B cell (primary cell): Measurements from ENCODE around the gene C1orf116. TPM values are rescaled to one million over a fixed set of nuclear protein-coding genes. Genes with fewer than 3 reads are reported as not detected.

Experiments used
- ATAC-seq: fragments of 200-7000 bp; cut with Tn5 transposase; one replicate; pipeline ENCODE4 v1.10.0; 2021; ENCODE audit warnings: low read depth, mild to moderate bottlenecking, moderate number of reproducible peaks, moderate library complexity
- CTCF ChIA-PET: fragments of 350-600 bp; sonication (Branson Sonifier 250); formaldehyde crosslinking; loops from one replicate; lab custom pipeline; 2021; ENCODE audit warnings: antibody characterized with exemption, inconsistent platforms; lab: Charles Lee
- POLR2A ChIA-PET: fragments of 350-600 bp; sonication (Branson Sonifier 250); formaldehyde crosslinking; loops from one replicate; lab custom pipeline; 2021; ENCODE audit warnings: antibody characterized with exemption; lab: Charles Lee
- DNase-seq: peaks from one replicate; pipeline ENCODE4 v3.0.0; 2013
- H2AFZ ChIP-seq: 2 replicates; pipeline ENCODE4 v1.6.1; 2012; ENCODE audit warnings: mild to moderate bottlenecking, low read depth, low read length; ENCODE audit not compliant: insufficient read depth, poor library complexity, severe bottlenecking
- H3K27ac ChIP-seq, 2 donors: 1 replicate in 1 of 2; 2 replicates in 1 of 2; pipeline ENCODE4 v1.5.1; 2012 to 2013; ENCODE audit warnings: low read length in 2 of 2, mild to moderate bottlenecking in 2 of 2, moderate library complexity in 1 of 2
- H3K27me3 ChIP-seq, 4 experiments: fragments of 200-600 bp in 1 of 4; sonication (generic) in 1 of 4; replicated peaks in 1 of 4; 1 replicate in 2 of 4; 2 replicates in 2 of 4; pipeline versions ENCODE4 v1.6.1 to v1.7.0; 2013 to 2016; ENCODE audit warnings: low read length in 3 of 4, mild to moderate bottlenecking in 2 of 4, mixed read lengths in 1 of 4, moderate library complexity in 1 of 4; ENCODE audit not compliant: insufficient read depth in 4 of 4, control insufficient read depth in 3 of 4; ENCODE audit errors: control extremely low read depth in 1 of 4
- H3K36me3 ChIP-seq, 2 experiments: replicated peaks in 1 of 2; 1 replicate in 1 of 2; 2 replicates in 1 of 2; pipeline versions ENCODE4 v1.6.1 to v1.7.1; 2013; ENCODE audit warnings: low read length in 1 of 2; ENCODE audit not compliant: insufficient read depth in 2 of 2, control insufficient read depth in 1 of 2; ENCODE audit errors: control extremely low read depth in 1 of 2, extremely low read depth in 1 of 2
- H3K4me1 ChIP-seq, 2 donors: fragments of 200-600 bp in 1 of 2; sonication (generic) in 1 of 2; 1 replicate in 1 of 2; 2 replicates in 1 of 2; pipeline versions ENCODE4 v1.5.1 to v1.6.1; 2013 to 2017; ENCODE audit warnings: low read length in 2 of 2; ENCODE audit not compliant: control insufficient read depth in 2 of 2, insufficient read depth in 2 of 2
- H3K4me2 ChIP-seq: replicated peaks from 2 replicates; pipeline ENCODE3; 2012; ENCODE audit warnings: mild to moderate bottlenecking, low read depth, low read length; ENCODE audit not compliant: poor library complexity, severe bottlenecking
- H3K4me3 ChIP-seq, 5 experiments: fragments of 200-600 bp in 1 of 5; sonication (generic) in 1 of 5; 1 replicate in 3 of 5; 2 replicates in 2 of 5; pipeline versions ENCODE4 v1.5.1 to v1.7.0; 2011 to 2016; ENCODE audit warnings: low read length in 4 of 5, mild to moderate bottlenecking in 4 of 5, low read depth in 2 of 5, control low read depth in 1 of 5, moderate library complexity in 1 of 5; ENCODE audit not compliant: insufficient read depth in 1 of 5; ENCODE audit errors: control extremely low read depth in 1 of 5, extremely low read depth in 1 of 5
- H3K79me2 ChIP-seq: fragments of 200-600 bp; sonication (generic); one replicate; pipeline ENCODE4 v1.6.0; 2016; ENCODE audit warnings: low read length; ENCODE audit not compliant: control insufficient read depth, insufficient read depth
- H3K9ac ChIP-seq: fragments of 200-600 bp; sonication (generic); 2 replicates; pipeline ENCODE4 v1.6.1; 2017; ENCODE audit warnings: mild to moderate bottlenecking, low read length, moderate library complexity
- H3K9me3 ChIP-seq, 3 donors: one replicate each; pipeline versions ENCODE4 v1.6.1 to v1.7.1; 2013; ENCODE audit warnings: low read length in 2 of 3; ENCODE audit not compliant: control insufficient read depth in 2 of 3, insufficient read depth in 1 of 3; ENCODE audit errors: control extremely low read depth in 1 of 3
- H4K20me1 ChIP-seq: 2 replicates; pipeline ENCODE4 v1.6.0; 2012; ENCODE audit warnings: mild to moderate bottlenecking, low read length; ENCODE audit not compliant: insufficient read depth, control insufficient read depth, poor library complexity, severe bottlenecking
- H3K27ac Mint-ChIP-seq: one replicate; pipeline ENCODE4 v1.8.0; 2021; ENCODE audit warnings: mixed read lengths
- H3K27me3 Mint-ChIP-seq: one replicate; pipeline ENCODE4 v1.8.0; 2021; ENCODE audit warnings: mixed read lengths
- H3K4me1 Mint-ChIP-seq: one replicate; pipeline ENCODE4 v1.8.0; 2021; ENCODE audit warnings: mixed read lengths
- H3K4me3 Mint-ChIP-seq: one replicate; pipeline ENCODE4 v1.8.0; 2021; ENCODE audit warnings: mixed read lengths
- H3K9me3 Mint-ChIP-seq: one replicate; pipeline ENCODE4 v1.8.0; 2022; ENCODE audit warnings: mixed read lengths; ENCODE audit not compliant: insufficient read depth
- EZH2 ChIP-seq: IDR thresholded peaks from 2 replicates; pipeline ENCODE4 v1.6.1; 2012; ENCODE audit warnings: borderline replicate concordance, low read depth, mild to moderate bottlenecking, moderate library complexity, low read length; ENCODE audit not compliant: insufficient read depth, poor library complexity, severe bottlenecking
- WGBS: methylation state at CpG from one replicate; pipeline ENCODE4 v1.1.5; 2013; ENCODE audit warnings: missing lambda C conversion rate; ENCODE audit not compliant: insufficient coverage; 5-methylcytosine and 5-hydroxymethylcytosine counted together
- intact Hi-C: fragments of 100-400 bp; cut with micrococcal nuclease; formaldehyde crosslinking; loops from one replicate; pipeline ENCODE4 v1.10.0; 2022
- polyA plus RNA-seq: library from polyadenylated mRNA; depleted of rRNA; stranded (reverse); fragments of >200 nt; gene quantifications from 2 replicates; pipeline ENCODE4 v1.2.3, GENCODE V29; 2012
- total RNA-seq, 2 donors: library from RNA; stranded (reverse); fragments of 120-200 nt in 1 of 2; gene quantifications; 1 replicate in 1 of 2; 2 replicates in 1 of 2; pipeline versions ENCODE4 v1.2.3 to v1.2.4, GENCODE V29; 2013 to 2022
- TF ChIP-seq, protein P1 (sequence below): fragments of 200-600 bp; IDR thresholded peaks from one replicate; pipeline ENCODE4 v1.8.0; 2022; ENCODE audit warnings: antibody characterized with exemption, mild to moderate bottlenecking

C1orf116 gene
- total and polyA plus RNA-seq, 2 donors (not counting 1 experiment from before 2014, with no cell fraction given), result 0.09 TPM; not detected in 1

DNA sequence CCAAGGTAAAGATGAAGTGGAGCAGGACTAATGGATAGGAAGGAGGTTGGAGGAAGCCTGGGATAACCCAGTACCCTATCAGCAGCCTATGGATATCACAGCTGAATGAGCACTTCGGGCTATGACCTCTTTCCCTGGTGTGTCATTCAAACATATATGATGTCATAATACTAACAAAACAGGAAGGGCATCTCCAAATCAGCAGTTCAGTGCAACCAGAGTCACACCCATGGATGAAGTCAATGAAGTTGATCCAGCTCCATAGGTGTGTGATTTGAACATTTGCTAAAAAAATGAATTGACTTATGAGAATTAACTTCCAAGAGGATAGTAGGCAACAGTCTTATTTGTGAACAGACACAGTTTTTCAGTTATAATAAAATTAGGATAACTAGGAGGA is 1.7 kb upstream of the C1orf116 start:
- no peak for DNase-seq

DNA sequence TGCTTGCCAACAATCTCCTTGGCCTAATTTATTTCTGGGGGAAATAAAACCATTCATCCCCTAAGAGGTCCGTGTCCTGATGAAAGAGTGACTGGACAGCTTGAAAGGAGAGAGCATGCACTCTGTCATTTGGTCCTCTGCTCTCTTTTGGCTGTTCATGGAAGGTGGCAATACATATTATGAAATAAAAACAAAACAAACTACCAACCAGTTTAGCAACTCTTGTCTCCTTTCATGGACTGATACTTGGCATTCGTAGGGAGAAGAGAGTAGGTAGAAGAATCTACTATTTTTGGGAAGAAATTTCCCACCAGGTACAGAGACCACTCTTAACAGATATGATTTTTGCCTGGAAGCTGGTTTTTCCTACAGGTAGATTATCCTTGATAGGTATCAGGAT is 746 bp upstream of the C1orf116 start:
- Histone ChIP-seq H3K4me2 (no peak overlapping the region), H3K4me3 (no peak overlapping the region), H3K27ac (no peak overlapping the region), H3K36me3 (no peaks in the 10 kb centered on the region), H3K79me2 (no peaks in the 10 kb centered on the region), H3K9ac (no peak overlapping the region), H3K9me3 (no peaks in the 10 kb centered on the region), H4K20me1 (no peaks in the 10 kb centered on the region), H3K27me3 (peaks cover 0 to 28% (median 13%) of the 10 kb centered on the region in 4 experiments), H2AFZ (no peak overlapping the region), H3K4me1 (no peaks in the 10 kb centered on the region)
- H3K9me3 Mint-ChIP-seq, result no peaks in the 10 kb centered on the region
- no peak overlapping the region for H3K4me3 Mint-ChIP-seq
- no peak for ATAC-seq
- no peaks in the 10 kb centered on the region for H3K4me1 Mint-ChIP-seq
- intact Hi-C loops, result no loop called here
- no peak for DNase-seq
- POLR2A ChIA-PET, result no interaction called here
- H3K27me3 Mint-ChIP-seq, result peaks cover 59% of the 10 kb centered on the region
- no CpG with 5 or more reads among the region's 2 CpGs for WGBS
- no peak for TF ChIP-seq EZH2
- TF ChIP-seq, protein P1, sequence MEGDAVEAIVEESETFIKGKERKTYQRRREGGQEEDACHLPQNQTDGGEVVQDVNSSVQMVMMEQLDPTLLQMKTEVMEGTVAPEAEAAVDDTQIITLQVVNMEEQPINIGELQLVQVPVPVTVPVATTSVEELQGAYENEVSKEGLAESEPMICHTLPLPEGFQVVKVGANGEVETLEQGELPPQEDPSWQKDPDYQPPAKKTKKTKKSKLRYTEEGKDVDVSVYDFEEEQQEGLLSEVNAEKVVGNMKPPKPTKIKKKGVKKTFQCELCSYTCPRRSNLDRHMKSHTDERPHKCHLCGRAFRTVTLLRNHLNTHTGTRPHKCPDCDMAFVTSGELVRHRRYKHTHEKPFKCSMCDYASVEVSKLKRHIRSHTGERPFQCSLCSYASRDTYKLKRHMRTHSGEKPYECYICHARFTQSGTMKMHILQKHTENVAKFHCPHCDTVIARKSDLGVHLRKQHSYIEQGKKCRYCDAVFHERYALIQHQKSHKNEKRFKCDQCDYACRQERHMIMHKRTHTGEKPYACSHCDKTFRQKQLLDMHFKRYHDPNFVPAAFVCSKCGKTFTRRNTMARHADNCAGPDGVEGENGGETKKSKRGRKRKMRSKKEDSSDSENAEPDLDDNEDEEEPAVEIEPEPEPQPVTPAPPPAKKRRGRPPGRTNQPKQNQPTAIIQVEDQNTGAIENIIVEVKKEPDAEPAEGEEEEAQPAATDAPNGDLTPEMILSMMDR, result no peak
- CTCF ChIA-PET, result interaction anchor here (0.9 to 1.2 kb wide), 4 partner anchors 15 to 372 kb away, joined by 3 to 5 read pairs (median 3); no protein-coding TSS in a partner anchor
- H3K27ac Mint-ChIP-seq, result no peak overlapping the region

More for the DNA sequence above, 1.7 kb upstream of the C1orf116 start:
- no peaks in the 10 kb centered on the region for H4K20me1 ChIP-seq
- intact Hi-C loops, result no loop called here
- H3K36me3 ChIP-seq, result no peaks in the 10 kb centered on the region
- peaks cover 0 to 26% (median 12%) of the 10 kb centered on the region in 4 experiments for H3K27me3 ChIP-seq
- H3K79me2 ChIP-seq, result no peaks in the 10 kb centered on the region
- Mint-ChIP-seq H3K27ac (no peak overlapping the region), H3K4me3 (no peak overlapping the region), H3K4me1 (no peaks in the 10 kb centered on the region), H3K9me3 (no peaks in the 10 kb centered on the region), H3K27me3 (peaks cover 50% of the 10 kb centered on the region)
- H3K27ac ChIP-seq, result no peak overlapping the region
- ChIA-PET POLR2A (no interaction called here), CTCF (interaction anchor here (0.9 to 1.0 kb wide), 2 partner anchors 15 to 29 kb away, joined by 3 to 5 read pairs; no protein-coding TSS in a partner anchor)
- no peak overlapping the region for H3K4me2 ChIP-seq
- H3K9me3 ChIP-seq, result no peaks in the 10 kb centered on the region
- no peak overlapping the region for H2AFZ ChIP-seq
- no CpG with 5 or more reads among the region's 1 CpG for WGBS
- TF ChIP-seq EZH2, result no peak
- TF ChIP-seq, protein P1, result no peak
- no peak for ATAC-seq
- no peaks in the 10 kb centered on the region for H3K4me1 ChIP-seq
- no peak overlapping the region for H3K4me3 ChIP-seq
- no peak overlapping the region for H3K9ac ChIP-seq
